SW 1271 (cell line): Measurements from ENCODE around the gene DDI1.

Experiments
- DNase-seq, 2 experiments: peaks; one replicate each; lab custom pipeline; 2025; lab: John Stamatoyannopoulos, UW

The DDI1 gene

DNA sequence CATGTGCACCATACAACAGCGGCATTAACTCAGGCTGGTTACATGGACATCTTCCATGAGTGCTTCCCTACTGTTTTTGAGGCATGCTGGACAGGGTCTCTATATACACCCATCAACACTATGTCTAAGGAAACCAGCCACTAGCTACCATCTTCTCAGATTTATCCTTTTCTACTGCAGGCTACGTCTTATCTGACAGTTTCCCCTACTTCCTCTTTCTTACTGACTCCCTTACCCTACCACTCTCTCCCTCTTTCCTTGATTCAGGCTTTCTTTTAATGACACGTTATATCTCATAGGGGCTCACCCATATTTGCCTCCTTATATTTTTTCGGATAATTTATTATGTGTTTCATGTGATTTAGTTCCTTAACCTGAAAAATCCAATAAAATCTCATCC is 41.8 kb downstream of the DDI1 start:
- no peak for DNase-seq

DNA sequence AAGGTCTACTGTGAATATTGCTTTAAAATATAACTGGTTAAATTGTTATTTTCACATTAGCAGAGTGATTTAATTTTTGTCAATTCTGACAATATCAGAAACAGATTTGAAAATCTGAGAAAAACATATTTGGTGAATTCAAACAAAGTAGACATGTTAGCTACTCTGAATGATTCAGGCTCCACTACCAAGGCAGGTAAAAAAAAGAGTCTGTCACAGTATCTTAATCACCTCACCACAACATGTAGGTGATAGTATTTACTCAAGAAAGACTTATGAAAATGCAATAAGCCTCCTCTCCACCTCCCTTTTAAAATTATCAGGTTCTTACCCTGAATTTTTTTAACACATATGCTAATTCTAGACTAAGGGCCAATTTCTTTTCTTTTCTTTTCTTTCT is 42.6 kb downstream of the DDI1 start:
- no peak for DNase-seq

DNA sequence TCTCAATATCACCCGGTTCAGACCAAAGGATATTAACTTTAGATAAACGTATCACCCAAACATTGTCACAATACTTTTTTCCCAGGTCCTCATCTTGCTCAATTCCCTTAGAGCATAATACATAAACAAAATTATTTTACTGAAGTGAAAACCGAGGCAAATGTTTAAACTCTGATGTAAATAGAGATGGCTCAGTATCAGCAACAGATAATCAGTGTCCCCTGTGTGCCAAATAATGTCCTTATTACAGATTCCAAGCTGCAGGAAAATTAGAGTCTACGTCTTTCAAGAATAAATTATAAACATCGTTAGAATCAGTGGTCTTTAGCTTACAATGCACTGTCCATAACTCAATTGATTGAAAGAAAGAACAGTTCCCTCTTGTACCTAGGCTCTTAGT is 50.2 kb downstream of the DDI1 start:
- DNase-seq: no peak
